ENCODE results near the gene ACTL6B.
A peak's percentile ranks its signal among the peaks of the same experiment; 100 is the strongest.

Gene ACTL6B

GRCh38 chr7:100683659-100684533 is 27.6 kb upstream of the ACTL6B start:
- DNase-seq, result no peak

DNA sequence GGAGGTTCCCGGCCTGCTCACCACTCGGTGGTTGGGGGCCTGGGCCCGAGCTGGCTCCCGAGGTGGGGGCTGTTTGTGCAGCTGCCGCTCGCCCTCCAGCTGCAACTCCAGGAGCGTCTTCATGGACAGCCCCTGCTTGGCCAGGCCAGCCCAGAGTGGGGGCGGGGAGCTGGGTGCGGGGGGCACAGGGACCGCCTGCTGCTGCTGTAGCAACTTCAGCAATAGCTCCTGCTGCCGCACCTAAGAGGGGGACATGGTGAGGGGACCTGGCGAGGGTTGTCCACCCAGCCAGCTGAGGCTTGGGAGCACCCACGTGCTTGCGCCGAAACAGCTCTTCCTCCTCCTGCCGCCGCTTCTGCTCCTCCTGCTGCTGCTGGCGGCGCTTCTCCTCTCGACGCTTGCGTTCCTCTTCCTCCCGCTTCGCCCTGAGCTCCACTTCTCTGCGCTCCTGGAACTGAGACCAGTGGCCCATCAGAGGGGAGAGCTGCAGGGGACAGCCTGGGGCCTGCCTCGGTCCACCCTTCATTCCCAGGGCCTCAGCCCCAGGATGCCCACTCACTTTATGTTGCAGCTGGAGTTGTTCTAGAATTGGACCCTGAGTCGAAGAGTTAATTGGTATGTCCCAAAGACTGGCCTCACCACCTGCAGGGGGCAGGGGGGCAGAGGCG is 26.9 kb upstream of the ACTL6B start:
- DNase-seq, result no peak

DNA sequence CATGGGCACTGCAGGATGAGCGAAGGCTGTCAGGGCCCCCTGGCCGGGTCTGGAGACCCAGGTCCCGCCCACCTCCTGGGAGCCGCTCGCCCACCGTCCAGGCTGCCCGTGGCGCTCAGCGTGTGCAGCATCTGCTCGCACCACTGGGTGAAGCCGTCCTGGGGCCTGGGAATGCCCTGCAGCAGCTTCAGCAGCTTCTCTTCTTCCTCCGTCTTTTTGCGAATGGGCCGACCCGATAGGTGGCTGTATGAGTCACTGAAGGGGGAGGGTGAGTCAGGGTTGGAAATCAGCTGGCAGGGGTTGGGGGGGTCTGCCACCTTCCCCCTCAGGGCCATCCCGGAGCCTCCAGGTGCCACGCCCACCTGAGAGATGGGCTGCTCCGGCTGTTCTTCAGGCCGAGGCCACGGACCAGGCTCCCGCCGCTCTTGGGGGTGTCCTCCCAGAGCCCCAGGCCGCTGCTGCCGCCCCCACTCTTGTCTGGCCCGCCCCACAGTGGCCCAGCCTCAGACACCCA is 26.0 kb upstream of the ACTL6B start:
- no peak for DNase-seq

GRCh38 chr7:100681491-100682227 is 25.4 kb upstream of the ACTL6B start:
- no peak for DNase-seq

- DNase-seq, result no peak
Observed at GRCh38 chr7:100680576-100681271, 24.5 kb upstream of the ACTL6B start.

GRCh38 chr7:100679927-100680575 is 23.8 kb upstream of the ACTL6B start:
- no peak for DNase-seq

DNA sequence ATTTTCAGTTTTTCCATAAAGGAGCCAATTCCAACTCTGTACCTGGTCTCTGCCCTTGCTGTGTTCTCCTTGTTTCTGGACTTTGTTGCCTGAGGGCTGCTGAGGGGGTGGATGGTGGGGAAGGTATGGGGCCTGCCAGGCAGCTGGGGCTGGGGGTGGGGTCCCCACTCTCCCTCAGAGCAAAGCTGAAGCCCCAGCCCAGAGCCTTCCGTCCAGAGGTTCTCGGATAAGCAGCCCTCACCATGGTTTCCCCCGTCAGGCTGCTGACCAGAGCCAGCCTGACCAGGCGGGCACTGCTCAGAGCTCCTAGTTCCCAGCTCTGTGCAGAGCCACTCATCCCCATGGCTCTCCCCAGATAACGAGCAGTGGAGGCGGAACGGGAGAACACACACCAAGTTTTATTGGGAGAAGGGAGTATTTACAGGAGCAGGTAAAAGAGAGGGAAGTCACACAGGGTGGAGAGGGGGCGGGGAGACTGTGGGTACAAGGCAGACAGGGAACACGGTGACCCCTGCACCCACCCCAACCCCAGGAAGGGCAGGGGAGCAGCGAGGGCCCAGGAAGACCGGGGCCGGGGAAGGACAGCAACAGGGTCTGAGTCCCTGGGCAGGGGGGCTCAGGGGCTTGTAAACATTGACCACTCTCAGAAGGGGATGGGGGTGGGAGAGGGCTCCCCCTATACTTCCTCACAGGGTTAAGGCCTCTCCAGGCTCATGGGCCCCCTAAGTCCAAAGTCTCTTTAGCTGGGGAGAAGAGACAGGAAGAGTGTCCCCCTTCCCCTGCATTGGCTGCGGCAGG is 23.1 kb upstream of the ACTL6B start:
- no peak for DNase-seq

DNA sequence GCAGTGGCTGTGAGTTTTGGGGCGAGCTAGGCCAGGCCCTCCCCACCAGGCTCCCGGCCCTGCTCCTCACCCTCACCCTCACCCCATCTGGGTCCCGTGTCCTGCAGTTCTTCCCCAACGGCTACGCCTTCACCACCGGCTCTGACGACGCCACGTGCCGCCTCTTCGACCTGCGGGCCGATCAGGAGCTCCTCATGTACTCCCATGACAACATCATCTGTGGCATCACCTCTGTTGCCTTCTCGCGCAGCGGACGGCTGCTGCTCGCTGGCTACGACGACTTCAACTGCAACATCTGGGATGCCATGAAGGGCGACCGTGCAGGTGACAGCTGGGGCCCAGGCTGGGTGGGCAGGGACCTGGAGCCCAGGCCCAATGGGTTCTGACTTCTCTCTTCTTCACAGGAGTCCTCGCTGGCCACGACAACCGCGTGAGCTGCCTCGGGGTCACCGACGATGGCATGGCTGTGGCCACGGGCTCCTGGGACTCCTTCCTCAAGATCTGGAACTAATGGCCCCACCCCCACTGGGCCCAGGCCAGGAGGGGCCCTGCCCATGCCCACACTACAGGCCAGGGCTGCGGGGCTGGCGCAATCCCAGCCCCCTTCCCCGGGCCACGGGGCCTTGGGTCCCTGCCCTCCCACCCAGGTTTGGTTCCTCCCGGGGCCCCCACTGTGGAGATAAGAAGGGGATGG is 22.2 kb upstream of the ACTL6B start:
- DNase-seq, result no peak

- DNase-seq, result no peak
Observed at GRCh38 chr7:100677308-100678267, 21.3 kb upstream of the ACTL6B start.

- no peak for DNase-seq
Observed at GRCh38 chr7:100676501-100677306, 20.5 kb upstream of the ACTL6B start.

DNA sequence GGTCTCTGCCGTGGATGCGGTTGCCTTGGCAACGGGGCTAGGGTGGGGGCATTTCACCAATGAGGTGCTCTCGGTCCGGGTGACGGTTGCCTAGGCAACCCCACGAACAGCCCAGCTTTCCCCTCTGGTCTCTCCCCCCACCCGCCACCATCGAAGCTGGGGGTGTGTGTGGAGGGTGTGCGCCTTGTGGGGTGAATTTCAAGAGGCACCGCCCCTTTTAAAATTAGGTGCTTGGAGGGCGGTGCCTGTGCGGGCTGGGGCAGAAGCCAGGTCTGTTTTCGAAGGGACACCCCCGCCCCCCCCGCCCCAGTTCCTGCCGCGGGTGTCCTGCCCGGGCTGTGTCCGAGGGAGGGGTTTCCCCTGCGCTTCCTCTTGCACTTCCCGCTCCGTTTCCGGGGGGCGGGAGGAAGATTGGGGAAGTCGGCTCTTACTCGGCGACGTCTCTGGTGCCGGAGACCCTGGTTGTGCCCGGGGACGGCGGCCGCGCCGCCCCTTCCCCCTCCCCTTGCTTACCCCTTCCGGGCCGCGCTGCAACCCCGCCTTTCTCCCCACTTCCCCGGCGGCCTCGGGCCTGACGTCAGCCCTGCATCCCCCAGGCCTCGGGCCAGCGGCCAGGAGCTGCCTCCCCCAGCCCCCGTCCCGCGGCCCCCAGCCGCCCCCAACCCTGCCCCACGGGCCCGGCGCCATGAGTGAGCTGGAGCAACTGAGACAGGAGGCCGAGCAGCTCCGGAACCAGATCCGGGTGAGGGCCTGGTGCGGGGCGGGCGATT is 19.5 kb upstream of the ACTL6B start:
- DNase-seq, result peak; percentile 87

GRCh38 chr7:100675105-100675451 is 18.8 kb upstream of the ACTL6B start:
- DNase-seq, result no peak

- peak; percentile 59 for DNase-seq
Observed at GRCh38 chr7:100674411-100675104, 18.3 kb upstream of the ACTL6B start.

DNA sequence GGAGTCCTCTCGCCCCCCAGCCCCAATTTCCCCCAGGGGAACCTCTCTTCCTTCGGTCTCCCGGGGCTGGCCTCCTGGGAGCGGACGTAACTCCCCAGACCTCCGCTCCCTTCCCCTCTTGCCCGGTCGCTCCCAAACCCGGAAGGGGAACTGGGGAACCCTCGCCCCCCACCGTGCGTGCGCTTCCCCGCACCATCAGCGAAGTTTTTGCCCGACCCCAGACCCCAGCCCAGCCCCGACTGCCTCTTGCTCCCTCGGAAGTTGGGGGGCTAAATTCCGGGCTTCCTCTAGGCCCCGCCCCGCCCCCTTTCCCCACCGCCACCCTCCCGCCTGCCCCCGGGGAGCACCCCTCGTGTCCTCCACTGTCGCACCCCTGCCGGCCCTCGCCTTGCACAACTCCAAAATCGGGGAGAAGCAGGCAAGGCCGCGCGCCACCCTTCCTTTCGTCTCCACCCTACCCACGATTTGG is 17.7 kb upstream of the ACTL6B start:
- no peak for DNase-seq

DNA sequence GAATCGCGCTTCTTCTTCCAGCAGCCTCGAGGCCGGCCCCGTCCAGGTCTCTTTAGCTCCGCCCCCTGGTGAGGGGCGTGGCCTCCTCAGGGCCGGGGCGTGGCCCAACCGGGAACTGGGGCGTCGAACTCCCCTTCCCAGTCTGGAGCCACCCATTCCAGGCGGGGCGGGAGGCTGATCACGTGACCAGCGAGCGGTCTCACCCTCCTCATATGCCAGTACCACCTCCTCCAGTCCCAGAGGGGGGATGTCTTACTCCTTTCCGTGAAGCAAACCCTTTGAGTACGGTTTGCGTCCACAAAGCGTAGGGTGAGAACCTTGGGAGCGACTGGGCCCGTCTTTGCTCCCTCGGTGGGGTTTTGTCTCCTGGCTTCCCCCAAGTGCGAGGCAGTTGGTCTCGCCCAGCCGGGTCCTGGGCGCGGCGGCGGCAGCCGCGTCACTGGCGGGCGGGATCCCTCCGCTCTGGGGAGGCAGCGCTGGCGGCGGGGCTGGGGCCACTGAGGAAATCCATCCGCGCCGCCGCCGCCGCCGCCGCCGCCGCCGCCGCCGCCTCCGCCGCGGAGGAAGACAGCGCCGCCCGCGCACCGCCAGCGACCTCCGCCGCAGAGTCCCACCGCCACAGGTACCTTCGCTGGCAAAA is 17.2 kb upstream of the ACTL6B start, which contains the start of gene GNB2:
TSS of gene GNB2 (plus strand) at position 439 of the 640 bp plus-strand sequence. CDS start 2,526 bp downstream, outside the sequence.
- DNase-seq, result peak; percentile 98

Data from activated T-cell treated with anti-CD3 and anti-CD28 coated beads, Interleukin-2, amount 50 U/mL, for 1 hour (primary cell).